MCF 10A (cell line): ENCODE measurements around the gene CAMTA1. TPM values are rescaled to one million over a fixed set of nuclear protein-coding genes. Genes with fewer than 3 reads are reported as not detected.

ENCODE experiments used
- BruUV-seq: library from RNA; stranded (reverse); fragments of 400-500 nt; replicated peaks from 2 replicates; lab custom pipeline; 2021; lab: Mats Ljungman, UMichigan
- CTCF ChIA-PET: fragments of 300-600 bp; sonication (Branson Sonifier 250); formaldehyde crosslinking; extraction: SDS; loops from one replicate; lab custom pipeline; 2021; ENCODE audit warnings: antibody characterized with exemption, inconsistent platforms; lab: Yijun Ruan, JAX
- POLR2A ChIA-PET: fragments of 300-600, 350-650 bp; sonication (Branson Sonifier 250); formaldehyde crosslinking; extraction: SDS; loops from one replicate; lab custom pipeline; 2020; ENCODE audit warnings: antibody characterized with exemption, inconsistent platforms; lab: Yijun Ruan, JAX
- DNase-seq: peaks from one replicate; pipeline ENCODE4 v3.0.0-alpha.2; 2018; ENCODE audit not compliant: unreplicated experiment
- H3K27ac Mint-ChIP-seq: one replicate; pipeline ENCODE4 v1.8.0; 2022; ENCODE audit warnings: mild to moderate bottlenecking, low read depth, mixed read lengths; ENCODE audit not compliant: unreplicated experiment
- H3K27me3 Mint-ChIP-seq: one replicate; pipeline ENCODE4 v1.8.0; 2022; ENCODE audit warnings: mixed read lengths; ENCODE audit not compliant: insufficient read depth, unreplicated experiment
- H3K36me3 Mint-ChIP-seq: one replicate; pipeline ENCODE4 v1.8.0; 2022; ENCODE audit warnings: mild to moderate bottlenecking, moderate library complexity, mixed read lengths; ENCODE audit not compliant: insufficient read depth, unreplicated experiment
- H3K4me1 Mint-ChIP-seq: one replicate; pipeline ENCODE4 v1.8.0; 2022; ENCODE audit warnings: mixed read lengths; ENCODE audit not compliant: insufficient read depth, unreplicated experiment
- H3K4me3 Mint-ChIP-seq: one replicate; pipeline ENCODE4 v1.8.0; 2022; ENCODE audit warnings: mild to moderate bottlenecking, moderate library complexity, mixed read lengths; ENCODE audit not compliant: unreplicated experiment
- H3K9me3 Mint-ChIP-seq: one replicate; pipeline ENCODE4 v1.8.0; 2022; ENCODE audit warnings: mixed read lengths; ENCODE audit not compliant: unreplicated experiment
- CTCF ChIP-seq: fragments of 200-600 bp; IDR thresholded peaks from one replicate; pipeline ENCODE4 v1.8.0; 2022; ENCODE audit warnings: antibody characterized with exemption, mild to moderate bottlenecking; ENCODE audit not compliant: unreplicated experiment
- intact Hi-C: fragments of 100-400 bp; cut with micrococcal nuclease; formaldehyde crosslinking; loops from 2 replicates; pipeline ENCODE4 v1.14.1; 2022
- total RNA-seq: library from RNA; stranded (reverse); gene quantifications from 2 replicates; pipeline ENCODE4 v1.2.3, GENCODE V29; 2022

CAMTA1 gene
- total RNA-seq, 1 experiment from 2014 or later = 74.1 TPM

- CTCF ChIA-PET = interaction anchor here (0.6 to 2.9 kb wide), 5 partner anchors 26 to 214 kb away, joined by 3 to 8 read pairs (median 3); no protein-coding TSS in a partner anchor
- Mint-ChIP-seq H3K27ac (no peak overlapping the region), H3K27me3 (no peaks in the 10 kb centered on the region)
Measured at GRCh38 chr1:6867321-6867720, 82.1 kb downstream of the CAMTA1 start.

GRCh38 chr1:6867729-6868659 is 82.7 kb downstream of the CAMTA1 start:
- no peaks in the 10 kb centered on the region for H3K27me3 Mint-ChIP-seq
- peak overlapping the region; percentile 95 for H3K27ac Mint-ChIP-seq

More at GRCh38 chr1:6867321-6867720, 82.1 kb downstream of the CAMTA1 start:
- Mint-ChIP-seq H3K36me3 (peaks cover 22% of the 10 kb centered on the region), H3K4me3 (no peak overlapping the region), H3K4me1 (peaks cover 56% of the 10 kb centered on the region), H3K9me3 (no peaks in the 10 kb centered on the region)
- intact Hi-C loops = no loop called here
- TF ChIP-seq CTCF = no peak
- POLR2A ChIA-PET = interaction anchor here (0.6 to 5.3 kb wide), 4 partner anchors 14 to 83 kb away, joined by 3 to 37 read pairs (median 4); no protein-coding TSS in a partner anchor
- BruUV-seq = no TSS peak
- DNase-seq = no peak

GRCh38 chr1:6868660-6869380 is 83.6 kb downstream of the CAMTA1 start:
- H3K27ac Mint-ChIP-seq = peak overlapping the region; percentile 95
- peaks cover 18% of the 10 kb centered on the region for H3K36me3 Mint-ChIP-seq
- no peak for DNase-seq
- CTCF ChIA-PET = interaction anchor here (0.6 to 2.9 kb wide), 7 partner anchors 9 to 153 kb away, joined by 3 to 14 read pairs (median 3); no protein-coding TSS in a partner anchor
- H3K4me3 Mint-ChIP-seq = peak overlapping the region; percentile 63
- intact Hi-C loops = no loop called here
- no TSS peak for BruUV-seq
- H3K4me1 Mint-ChIP-seq = peaks cover 55% of the 10 kb centered on the region
- POLR2A ChIA-PET = interaction anchor here (0.6 to 5.3 kb wide), 15 partner anchors 9 to 167 kb away, joined by 3 to 44 read pairs (median 4); partner anchors contain the start of genes CAMTA1 and DNAJC11
- H3K27me3 Mint-ChIP-seq = no peaks in the 10 kb centered on the region
- H3K9me3 Mint-ChIP-seq = no peaks in the 10 kb centered on the region
- no peak for TF ChIP-seq CTCF

More at GRCh38 chr1:6867729-6868659, 82.7 kb downstream of the CAMTA1 start:
- H3K9me3 Mint-ChIP-seq = no peaks in the 10 kb centered on the region
- BruUV-seq = no TSS peak
- peaks cover 22% of the 10 kb centered on the region for H3K36me3 Mint-ChIP-seq
- ChIA-PET POLR2A (interaction anchor here (0.6 to 5.3 kb wide), 13 partner anchors 8 to 167 kb away, joined by 3 to 44 read pairs (median 4); partner anchors contain the start of genes CAMTA1 and DNAJC11), CTCF (interaction anchor here (0.7 to 2.9 kb wide), 8 partner anchors 8 to 214 kb away, joined by 3 to 14 read pairs (median 4); no protein-coding TSS in a partner anchor)
- peak overlapping the region; percentile 63 for H3K4me3 Mint-ChIP-seq
- TF ChIP-seq CTCF = no peak
- peaks cover 56% of the 10 kb centered on the region for H3K4me1 Mint-ChIP-seq
- intact Hi-C loops = no loop called here
- no peak for DNase-seq
